Stomach (tissue), 9 donors: ENCODE results near the gene TRIM29. TPM values are rescaled to one million over a fixed set of nuclear protein-coding genes. Genes with fewer than 3 reads are reported as not detected.

Source experiments
- DNase-seq, 2 donors: peaks; one replicate each; pipeline versions ENCODE4 v3.0.0 to v3.0.0-alpha.2; 2013 to 2019
- H3K27ac ChIP-seq, 5 donors: fragments of 200-600 bp in 4 of 5; sonication (generic) in 4 of 5; one replicate each; pipeline ENCODE4 v1.5.1; 2013 to 2019; ENCODE audit warnings: mild to moderate bottlenecking in 1 of 5, moderate library complexity in 1 of 5
- H3K27me3 ChIP-seq, 3 donors: fragments of 200-600 bp; sonication (generic); one replicate each; pipeline ENCODE4 v1.5.1; 2017 to 2019; ENCODE audit warnings: mixed run types in 1 of 3
- H3K36me3 ChIP-seq, 4 donors: fragments of 200-600 bp; sonication (generic); 1 replicate in 3 of 4; 2 replicates in 1 of 4; pipeline ENCODE4 v1.5.1; 2016 to 2019
- H3K4me1 ChIP-seq, 4 donors: fragments of 200-600 bp; sonication (generic); one replicate each; pipeline ENCODE4 v1.5.1; 2016 to 2019
- H3K4me3 ChIP-seq, 4 donors: fragments of 200-600 bp; sonication (generic) in 3 of 4; one replicate each; pipeline ENCODE4 v1.5.1; 2016 to 2019; ENCODE audit warnings: mild to moderate bottlenecking in 1 of 4
- H3K9me3 ChIP-seq, 4 donors: fragments of 200-600 bp; sonication (generic); one replicate each; pipeline ENCODE4 v1.5.1; 2016 to 2019
- CTCF ChIP-seq, 7 experiments: fragments of 450-650 bp in 4 of 7; fragments of 200-600 bp in 3 of 7; sonication (generic) in 3 of 7; IDR thresholded peaks; one replicate each; pipeline ENCODE4 v1.5.1; 2016 to 2019; ENCODE audit warnings: antibody characterized with exemption in 7 of 7, control low read depth in 2 of 7, mild to moderate bottlenecking in 1 of 7
- EP300 ChIP-seq: sonication (generic); formaldehyde crosslinking; IDR thresholded peaks from one replicate; pipeline ENCODE4 v1.6.1; 2017; ENCODE audit warnings: antibody characterized with exemption
- POLR2A ChIP-seq, 4 donors: fragments of 450-650 bp; IDR thresholded peaks; one replicate each; pipeline ENCODE4 v1.6.1; 2016; ENCODE audit warnings: antibody characterized with exemption in 4 of 4, control low read depth in 2 of 4, mild to moderate bottlenecking in 1 of 4, moderate library complexity in 1 of 4
- POLR2AphosphoS5 ChIP-seq, 3 donors: sonication (generic); formaldehyde crosslinking; IDR thresholded peaks; one replicate each; pipeline ENCODE4 v1.6.1; 2016; ENCODE audit warnings: antibody characterized with exemption in 3 of 3
- WGBS, 5 donors: extraction: QIAGEN DNeasy Blood & Tissue Kit in 3 of 5; methylation state at CpG; one replicate each; pipeline versions ENCODE4 v1.1.5 to v1.1.7; 2013 to 2018; 5-methylcytosine and 5-hydroxymethylcytosine counted together
- intact Hi-C: fragments of 100-400 bp; cut with DNase I; formaldehyde crosslinking; loops from one replicate; pipeline ENCODE4 v1.15.1; 2023; ENCODE audit warnings: low total_unique reads
- polyA plus RNA-seq, 3 donors: library from polyadenylated mRNA; stranded (reverse); fragments of 200-250 nt; gene quantifications; one replicate each; pipeline ENCODE4 v1.2.3, GENCODE V29; 2013
- total RNA-seq, 5 donors: library from RNA; depleted of rRNA; stranded (reverse); fragments of >200 nt; gene quantifications; one replicate each; pipeline versions ENCODE4 v1.1.0 to v1.2.3, GENCODE V29; 2014 to 2016
- donor health status: healthy with polysubstance abuse.
- donor health status: Bipolar disorder and iron deficiency.
- donor health status: healthy.

Gene TRIM29
- total and polyA plus RNA-seq, 8 donors = 1.4 to 287 (median 2.2) TPM; not detected in 2

- 38 to 53% (median 46%) methylated on average over 3 of the region's 3 CpGs for WGBS, 5 donors
- DNase-seq = peak; percentile 20 to 93
- Histone ChIP-seq H3K9me3 (no peaks in the 10 kb centered on the region), H3K4me1 (peaks cover 37 to 67% (median 64%) of the 10 kb centered on the region in 4 donors), H3K27me3 (no peaks in the 10 kb centered on the region), H3K36me3 (no peaks in the 10 kb centered on the region), H3K4me3 (peak overlapping the region in 1 of 4 donors; percentile 9), H3K27ac (peak overlapping the region; percentile 69 to 89 (median 83))
- intact Hi-C loops = no loop called here
- TF ChIP-seq POLR2A (IDR thresholded peaks at IDR 0.05) = no peak
- TF ChIP-seq EP300 = no peak
Measured at GRCh38 chr11:120185706-120186455, 48.0 kb upstream of the TRIM29 start.

- DNase-seq = peak; percentile 63 to 90
- peak overlapping the region in 1 of 4 donors; percentile 9 for H3K4me3 ChIP-seq
- H3K4me1 ChIP-seq = peaks cover 37 to 71% (median 66%) of the 10 kb centered on the region in 4 donors
- intact Hi-C loops = no loop called here
- peak overlapping the region; percentile 69 to 89 (median 83) for H3K27ac ChIP-seq
- H3K27me3 ChIP-seq = no peaks in the 10 kb centered on the region
- H3K36me3 ChIP-seq = no peaks in the 10 kb centered on the region
- WGBS, 5 donors = 31 to 49% (median 36%) methylated on average over 7 of the region's 7 CpGs
- TF ChIP-seq CTCF (IDR thresholded peaks at IDR 0.05) (no peak), POLR2AphosphoS5 (IDR thresholded peaks at IDR 0.05) (peak in 1 of 3 donors; percentile 17)
- no peaks in the 10 kb centered on the region for H3K9me3 ChIP-seq
Measured at GRCh38 chr11:120184946-120185705, 47.2 kb upstream of the TRIM29 start.

GRCh38 chr11:120184371-120184945 is 46.5 kb upstream of the TRIM29 start:
- Histone ChIP-seq H3K27me3 (no peaks in the 10 kb centered on the region), H3K27ac (peak overlapping the region; percentile 69 to 89 (median 83)), H3K9me3 (no peaks in the 10 kb centered on the region), H3K36me3 (no peaks in the 10 kb centered on the region), H3K4me1 (peaks cover 37 to 71% (median 66%) of the 10 kb centered on the region in 4 donors), H3K4me3 (peak overlapping the region in 1 of 4 donors; percentile 9)
- TF ChIP-seq EP300 = no peak
- no peak for TF ChIP-seq POLR2AphosphoS5 (IDR thresholded peaks at IDR 0.05)
- TF ChIP-seq CTCF (IDR thresholded peaks at IDR 0.05) = no peak
- TF ChIP-seq POLR2A (IDR thresholded peaks at IDR 0.05) = no peak
- intact Hi-C loops = no loop called here
- peak; percentile 24 to 76 for DNase-seq
- 55 to 69% (median 64%) methylated on average over 11 of the region's 11 CpGs for WGBS, 5 donors

- Histone ChIP-seq H3K9me3 (no peaks in the 10 kb centered on the region), H3K27me3 (no peaks in the 10 kb centered on the region), H3K36me3 (no peaks in the 10 kb centered on the region), H3K4me3 (no peak overlapping the region), H3K27ac (peak overlapping the region; percentile 18 to 89 (median 74)), H3K4me1 (peaks cover 37 to 71% (median 66%) of the 10 kb centered on the region in 4 donors)
- peak in 1 of 2 donors; percentile 24 for DNase-seq
- no peak for TF ChIP-seq EP300
- TF ChIP-seq POLR2AphosphoS5 (IDR thresholded peaks at IDR 0.05) = no peak
- TF ChIP-seq CTCF (IDR thresholded peaks at IDR 0.05) = no peak
- no peak for TF ChIP-seq POLR2A (IDR thresholded peaks at IDR 0.05)
- intact Hi-C loops = no loop called here
- 67 to 76% (median 75%) methylated on average over 7 of the region's 7 CpGs for WGBS, 5 donors
Measured at GRCh38 chr11:120183701-120184141, 45.8 kb upstream of the TRIM29 start.
